Mammary epithelial cell (primary cell): ENCODE measurements around the gene OXT.

Experiments
- EZH2 ChIP-seq: IDR thresholded peaks from 2 replicates; pipeline ENCODE4 v1.6.1; 2012; ENCODE audit warnings: low read length, inconsistent platforms, borderline replicate concordance
- TF ChIP-seq, protein P1 (sequence below), 2 donors: IDR thresholded peaks in 1 of 2; conservative IDR thresholded peaks in 1 of 2; 2 replicates each; pipeline ENCODE4 v1.5.1; 2011 to 2012; ENCODE audit warnings: inconsistent platforms in 2 of 2, low read length in 2 of 2, mild to moderate bottlenecking in 2 of 2, control low read depth in 1 of 2, low read depth in 1 of 2; ENCODE audit not compliant: insufficient read depth in 1 of 2; ENCODE audit errors: extremely low read depth in 1 of 2

DNA sequence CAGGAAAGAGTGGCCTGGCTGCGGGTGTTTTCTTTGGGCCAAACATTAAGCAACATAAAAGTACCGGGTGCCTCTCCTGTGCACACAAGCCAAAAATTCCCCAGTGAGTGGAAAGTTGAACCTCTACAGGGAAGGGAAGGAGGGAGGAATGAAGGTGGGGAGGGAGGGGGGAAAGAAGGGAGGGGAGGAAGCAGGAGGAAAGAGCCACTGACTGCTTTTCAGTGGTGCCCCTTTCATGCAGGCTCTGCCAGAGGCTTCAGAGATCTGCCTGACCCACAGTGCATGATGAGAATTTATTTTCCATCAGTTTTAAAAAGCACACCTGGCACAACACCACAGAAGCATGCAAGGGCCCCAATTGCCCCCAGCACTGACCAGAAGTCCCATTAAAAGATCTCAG lies 40.6 kb downstream of the OXT start:
- TF ChIP-seq, protein P1, sequence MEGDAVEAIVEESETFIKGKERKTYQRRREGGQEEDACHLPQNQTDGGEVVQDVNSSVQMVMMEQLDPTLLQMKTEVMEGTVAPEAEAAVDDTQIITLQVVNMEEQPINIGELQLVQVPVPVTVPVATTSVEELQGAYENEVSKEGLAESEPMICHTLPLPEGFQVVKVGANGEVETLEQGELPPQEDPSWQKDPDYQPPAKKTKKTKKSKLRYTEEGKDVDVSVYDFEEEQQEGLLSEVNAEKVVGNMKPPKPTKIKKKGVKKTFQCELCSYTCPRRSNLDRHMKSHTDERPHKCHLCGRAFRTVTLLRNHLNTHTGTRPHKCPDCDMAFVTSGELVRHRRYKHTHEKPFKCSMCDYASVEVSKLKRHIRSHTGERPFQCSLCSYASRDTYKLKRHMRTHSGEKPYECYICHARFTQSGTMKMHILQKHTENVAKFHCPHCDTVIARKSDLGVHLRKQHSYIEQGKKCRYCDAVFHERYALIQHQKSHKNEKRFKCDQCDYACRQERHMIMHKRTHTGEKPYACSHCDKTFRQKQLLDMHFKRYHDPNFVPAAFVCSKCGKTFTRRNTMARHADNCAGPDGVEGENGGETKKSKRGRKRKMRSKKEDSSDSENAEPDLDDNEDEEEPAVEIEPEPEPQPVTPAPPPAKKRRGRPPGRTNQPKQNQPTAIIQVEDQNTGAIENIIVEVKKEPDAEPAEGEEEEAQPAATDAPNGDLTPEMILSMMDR (conservative IDR thresholded peaks at IDR 0.05 in 1 of 2, IDR thresholded peaks at IDR 0.05 in 1 of 2; ENCODE audit: extremely low read depth in 1 of 2, insufficient read depth in 1 of 2, low read depth in 1 of 2, low read length in 2 of 2), result no peak
- no peak for TF ChIP-seq EZH2
